SK-N-SH treated with all-trans-retinoic acid at 6 μM for 48 hours (cell line): ENCODE data around the gene ARHGEF10L.

Experiments
- BACH2 ChIP-seq: fragments of 250-450 bp; sonication (Bioruptor Pico); IDR thresholded peaks from 2 replicates; pipeline ENCODE4 v1.9.0; 2021; ENCODE audit warnings: mild to moderate bottlenecking, borderline replicate concordance
- CREB5 ChIP-seq: fragments of 250-450 bp; sonication (Bioruptor Pico); IDR thresholded peaks from 2 replicates; pipeline ENCODE4 v1.5.1; 2020; ENCODE audit warnings: low read depth, mild to moderate bottlenecking, moderate library complexity
- CSDC2 ChIP-seq: fragments of 250-450 bp; sonication (Bioruptor Pico); IDR thresholded peaks from 2 replicates; pipeline ENCODE4 v1.5.0; 2020; ENCODE audit warnings: mild to moderate bottlenecking, moderate library complexity
- CSRNP3 ChIP-seq: fragments of 250-450 bp; sonication (Bioruptor Pico); IDR thresholded peaks from 2 replicates; pipeline ENCODE4 v1.5.1; 2021; ENCODE audit warnings: mild to moderate bottlenecking, moderate library complexity
- ESRRG ChIP-seq: fragments of 250-450 bp; sonication (Bioruptor Pico); IDR thresholded peaks from 2 replicates; pipeline ENCODE4 v1.6.1; 2021; ENCODE audit warnings: mild to moderate bottlenecking
- GLIS3 ChIP-seq: fragments of 250-450 bp; sonication (Bioruptor Pico); IDR thresholded peaks from 2 replicates; pipeline ENCODE4 v1.5.0; 2020; ENCODE audit warnings: mild to moderate bottlenecking, moderate library complexity
- PPARA ChIP-seq: fragments of 250-450 bp; sonication (Bioruptor Pico); IDR thresholded peaks from 2 replicates; pipeline ENCODE4 v1.5.0; 2020; ENCODE audit warnings: mild to moderate bottlenecking, borderline replicate concordance
- TCF4 ChIP-seq: fragments of 250-450 bp; sonication (Bioruptor Pico); IDR thresholded peaks from 2 replicates; pipeline ENCODE4 v1.8.0; 2021; ENCODE audit warnings: mild to moderate bottlenecking, moderate library complexity, borderline replicate concordance
- ZC3H10 ChIP-seq: fragments of 250-450 bp; sonication (Bioruptor Pico); IDR thresholded peaks from 2 replicates; pipeline ENCODE4 v1.5.1; 2021; ENCODE audit warnings: mild to moderate bottlenecking, moderate library complexity
- ZFP3 ChIP-seq: fragments of 250-450 bp; sonication (Bioruptor Pico); IDR thresholded peaks from 2 replicates; pipeline ENCODE4 v1.5.0; 2020; ENCODE audit warnings: mild to moderate bottlenecking, moderate library complexity
- ZFP30 ChIP-seq: fragments of 450-650 bp; formaldehyde crosslinking; IDR thresholded peaks from 2 replicates; pipeline ENCODE4 v1.5.0; 2022; ENCODE audit warnings: mild to moderate bottlenecking, moderate library complexity
- ZNF565 ChIP-seq: fragments of 450-650 bp; formaldehyde crosslinking; conservative IDR thresholded peaks from 2 replicates; pipeline ENCODE4 v1.5.0; 2020; ENCODE audit warnings: low read depth, mild to moderate bottlenecking, moderate library complexity
- TF ChIP-seq, protein P1 (sequence below): fragments of 250-450 bp; sonication (Bioruptor Pico); IDR thresholded peaks from 2 replicates; pipeline ENCODE4 v1.8.0; 2020; ENCODE audit warnings: mild to moderate bottlenecking, moderate library complexity, borderline replicate concordance
- TF ChIP-seq, protein P2 (sequence below): fragments of 250-450 bp; sonication (Bioruptor Pico); IDR thresholded peaks from 2 replicates; pipeline ENCODE4 v1.8.0; 2021; ENCODE audit warnings: low read depth, mild to moderate bottlenecking, moderate library complexity, borderline replicate concordance

- no peak for TF ChIP-seq ZFP30 (CRISPR knock-in tag)
- TF ChIP-seq ZFP3 (CRISPR knock-in tag): no peak
- no peak for TF ChIP-seq BACH2 (CRISPR knock-in tag)
- TF ChIP-seq CSRNP3 (CRISPR knock-in tag): no peak
- TF ChIP-seq ZNF565 (CRISPR knock-in tag): no peak
- no peak for TF ChIP-seq GLIS3 (CRISPR knock-in tag)
- no peak for TF ChIP-seq TCF4 (CRISPR knock-in tag)
- TF ChIP-seq, protein P1, sequence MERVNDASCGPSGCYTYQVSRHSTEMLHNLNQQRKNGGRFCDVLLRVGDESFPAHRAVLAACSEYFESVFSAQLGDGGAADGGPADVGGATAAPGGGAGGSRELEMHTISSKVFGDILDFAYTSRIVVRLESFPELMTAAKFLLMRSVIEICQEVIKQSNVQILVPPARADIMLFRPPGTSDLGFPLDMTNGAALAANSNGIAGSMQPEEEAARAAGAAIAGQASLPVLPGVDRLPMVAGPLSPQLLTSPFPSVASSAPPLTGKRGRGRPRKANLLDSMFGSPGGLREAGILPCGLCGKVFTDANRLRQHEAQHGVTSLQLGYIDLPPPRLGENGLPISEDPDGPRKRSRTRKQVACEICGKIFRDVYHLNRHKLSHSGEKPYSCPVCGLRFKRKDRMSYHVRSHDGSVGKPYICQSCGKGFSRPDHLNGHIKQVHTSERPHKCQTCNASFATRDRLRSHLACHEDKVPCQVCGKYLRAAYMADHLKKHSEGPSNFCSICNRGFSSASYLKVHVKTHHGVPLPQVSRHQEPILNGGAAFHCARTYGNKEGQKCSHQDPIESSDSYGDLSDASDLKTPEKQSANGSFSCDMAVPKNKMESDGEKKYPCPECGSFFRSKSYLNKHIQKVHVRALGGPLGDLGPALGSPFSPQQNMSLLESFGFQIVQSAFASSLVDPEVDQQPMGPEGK (CRISPR knock-in tag): no peak
- TF ChIP-seq PPARA (CRISPR knock-in tag): no peak
- TF ChIP-seq CREB5: no peak
- no peak for TF ChIP-seq ESRRG
- TF ChIP-seq, protein P2, sequence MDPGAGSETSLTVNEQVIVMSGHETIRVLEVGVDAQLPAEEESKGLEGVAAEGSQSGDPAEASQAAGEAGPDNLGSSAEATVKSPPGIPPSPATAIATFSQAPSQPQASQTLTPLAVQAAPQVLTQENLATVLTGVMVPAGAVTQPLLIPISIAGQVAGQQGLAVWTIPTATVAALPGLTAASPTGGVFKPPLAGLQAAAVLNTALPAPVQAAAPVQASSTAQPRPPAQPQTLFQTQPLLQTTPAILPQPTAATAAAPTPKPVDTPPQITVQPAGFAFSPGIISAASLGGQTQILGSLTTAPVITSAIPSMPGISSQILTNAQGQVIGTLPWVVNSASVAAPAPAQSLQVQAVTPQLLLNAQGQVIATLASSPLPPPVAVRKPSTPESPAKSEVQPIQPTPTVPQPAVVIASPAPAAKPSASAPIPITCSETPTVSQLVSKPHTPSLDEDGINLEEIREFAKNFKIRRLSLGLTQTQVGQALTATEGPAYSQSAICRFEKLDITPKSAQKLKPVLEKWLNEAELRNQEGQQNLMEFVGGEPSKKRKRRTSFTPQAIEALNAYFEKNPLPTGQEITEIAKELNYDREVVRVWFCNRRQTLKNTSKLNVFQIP (CRISPR knock-in tag): no peak
- TF ChIP-seq CSDC2 (CRISPR knock-in tag): no peak
- no peak for TF ChIP-seq ZC3H10 (CRISPR knock-in tag)
Measured at GRCh38 chr1:17657436-17657835, 117.9 kb downstream of the ARHGEF10L start.
